Panc1 (cell line): ENCODE results near the gene DNAI2. TPM values are rescaled to one million over a fixed set of nuclear protein-coding genes. Genes with fewer than 3 reads are reported as not detected.

Source experiments
- ATAC-seq: fragments of 200-7000 bp; cut with Tn5 transposase; 2 replicates; pipeline ENCODE4 v1.9.1; 2020; ENCODE audit warnings: mild to moderate bottlenecking, moderate library complexity
- BruUV-seq: library from RNA; stranded (reverse); fragments of 400-500 nt; replicated peaks from 2 replicates; lab custom pipeline; 2021; lab: Mats Ljungman, UMichigan
- CTCF ChIA-PET: fragments of 300-600 bp; sonication (Branson Sonifier 250); formaldehyde crosslinking; loops from one replicate; lab custom pipeline; 2022; ENCODE audit warnings: antibody characterized with exemption; lab: Charles Lee
- POLR2A ChIA-PET: fragments of 300-600 bp; sonication (Branson Sonifier 250); formaldehyde crosslinking; loops from one replicate; lab custom pipeline; 2022; ENCODE audit warnings: antibody characterized with exemption; lab: Charles Lee
- DNase-seq: peaks from one replicate; pipeline ENCODE4 v3.0.0-alpha.2; 2010; ENCODE audit warnings: low read depth, low spot score
- H3K27ac ChIP-seq: 2 replicates; pipeline ENCODE4 v1.5.1; 2011; ENCODE audit warnings: mild to moderate bottlenecking, low read length, inconsistent platforms
- H3K27me3 ChIP-seq: fragments of 200-500 bp; sonication (Bioruptor generic); 2 replicates; pipeline ENCODE4 v1.6.0; 2014; ENCODE audit warnings: low read length, inconsistent platforms; ENCODE audit not compliant: control insufficient read depth, insufficient read depth
- H3K36me3 ChIP-seq: fragments of 200-500 bp; sonication (Bioruptor generic); 2 replicates; pipeline ENCODE4 v1.5.1; 2014; ENCODE audit warnings: inconsistent platforms, mild to moderate bottlenecking, low read length, moderate library complexity; ENCODE audit not compliant: control insufficient read depth, insufficient read depth
- H3K4me1 ChIP-seq: 2 replicates; pipeline ENCODE4 v1.5.1; 2011; ENCODE audit warnings: inconsistent platforms, mild to moderate bottlenecking, low read length, moderate library complexity; ENCODE audit not compliant: control insufficient read depth, insufficient read depth
- H3K4me3 ChIP-seq, 2 experiments: 2 replicates each; pipeline ENCODE4 v1.5.1; 2011 to 2012; ENCODE audit warnings: low read depth in 2 of 2, low read length in 2 of 2, mild to moderate bottlenecking in 2 of 2, inconsistent platforms in 1 of 2, moderate library complexity in 1 of 2
- H3K9me3 ChIP-seq: fragments of 200-500 bp; sonication (Bioruptor generic); 2 replicates; pipeline ENCODE4 v1.5.1; 2014; ENCODE audit warnings: low read depth, mild to moderate bottlenecking, inconsistent platforms, low read length, moderate library complexity; ENCODE audit not compliant: control insufficient read depth, insufficient read depth
- CTCF ChIP-seq: fragments of 450-650 bp; IDR thresholded peaks from 2 replicates; pipeline ENCODE4 v1.5.1; 2017; ENCODE audit warnings: mild to moderate bottlenecking
- POLR2AphosphoS5 ChIP-seq: IDR thresholded peaks from 2 replicates; pipeline ENCODE4 v1.6.1; 2012; ENCODE audit warnings: mild to moderate bottlenecking, low read depth, low read length, moderate library complexity
- SIN3A ChIP-seq: IDR thresholded peaks from 2 replicates; pipeline ENCODE4 v1.6.1; 2012; ENCODE audit warnings: low read depth, mild to moderate bottlenecking, low read length, moderate library complexity, borderline replicate concordance; ENCODE audit not compliant: insufficient read depth
- TCF7L2 ChIP-seq: IDR thresholded peaks from 2 replicates; pipeline ENCODE4 v1.6.1; 2011; ENCODE audit warnings: mild to moderate bottlenecking, low read depth, low read length, inconsistent platforms
- in situ Hi-C: cut with HindIII; loops from 2 replicates; pipeline ENCODE4 v1.10.0; 2016; ENCODE audit warnings: low sequenced_read_pairs, low pct_unique_long_range_greater_than_20kb
- intact Hi-C: fragments of 100-400 bp; cut with micrococcal nuclease; formaldehyde crosslinking; loops from one replicate; pipeline ENCODE4 v1.10.0; 2022; ENCODE audit not compliant: unreplicated experiment
- total RNA-seq: library from RNA; stranded (reverse); gene quantifications from one replicate; pipeline ENCODE4 v1.2.1, GENCODE V29; 2021; ENCODE audit not compliant: unreplicated experiment
- TF ChIP-seq, protein P1 (sequence below), 2 experiments: IDR thresholded peaks; 2 replicates each; pipeline ENCODE4 v1.6.1; 2011 to 2012; ENCODE audit warnings: low read depth in 2 of 2, control low read depth in 1 of 2, low read length in 1 of 2, mild to moderate bottlenecking in 1 of 2, moderate library complexity in 1 of 2; ENCODE audit not compliant: insufficient read depth in 1 of 2

DNAI2 gene
- total RNA-seq, 1 experiment from 2014 or later, result not detected

GRCh38 chr17:74283371-74283673 is 9.3 kb downstream of the DNAI2 start:
- POLR2A ChIA-PET, result interaction anchor here (0.6 kb wide), 1 partner anchor 336 kb away, joined by 6 read pairs; no protein-coding TSS in a partner anchor
- BruUV-seq, result no TSS peak
- in situ Hi-C loops (no loop called here), intact Hi-C loops (no loop called here)
- Histone ChIP-seq H3K36me3 (no peaks in the 10 kb centered on the region), H3K4me3 (no peak overlapping the region), H3K4me1 (no peaks in the 10 kb centered on the region; the same call in 1 of the 2 replicates), H3K27ac (no peak overlapping the region), H3K9me3 (no peaks in the 10 kb centered on the region), H3K27me3 (no peaks in the 10 kb centered on the region)
- ATAC-seq, result no peak
- TF ChIP-seq, protein P1, sequence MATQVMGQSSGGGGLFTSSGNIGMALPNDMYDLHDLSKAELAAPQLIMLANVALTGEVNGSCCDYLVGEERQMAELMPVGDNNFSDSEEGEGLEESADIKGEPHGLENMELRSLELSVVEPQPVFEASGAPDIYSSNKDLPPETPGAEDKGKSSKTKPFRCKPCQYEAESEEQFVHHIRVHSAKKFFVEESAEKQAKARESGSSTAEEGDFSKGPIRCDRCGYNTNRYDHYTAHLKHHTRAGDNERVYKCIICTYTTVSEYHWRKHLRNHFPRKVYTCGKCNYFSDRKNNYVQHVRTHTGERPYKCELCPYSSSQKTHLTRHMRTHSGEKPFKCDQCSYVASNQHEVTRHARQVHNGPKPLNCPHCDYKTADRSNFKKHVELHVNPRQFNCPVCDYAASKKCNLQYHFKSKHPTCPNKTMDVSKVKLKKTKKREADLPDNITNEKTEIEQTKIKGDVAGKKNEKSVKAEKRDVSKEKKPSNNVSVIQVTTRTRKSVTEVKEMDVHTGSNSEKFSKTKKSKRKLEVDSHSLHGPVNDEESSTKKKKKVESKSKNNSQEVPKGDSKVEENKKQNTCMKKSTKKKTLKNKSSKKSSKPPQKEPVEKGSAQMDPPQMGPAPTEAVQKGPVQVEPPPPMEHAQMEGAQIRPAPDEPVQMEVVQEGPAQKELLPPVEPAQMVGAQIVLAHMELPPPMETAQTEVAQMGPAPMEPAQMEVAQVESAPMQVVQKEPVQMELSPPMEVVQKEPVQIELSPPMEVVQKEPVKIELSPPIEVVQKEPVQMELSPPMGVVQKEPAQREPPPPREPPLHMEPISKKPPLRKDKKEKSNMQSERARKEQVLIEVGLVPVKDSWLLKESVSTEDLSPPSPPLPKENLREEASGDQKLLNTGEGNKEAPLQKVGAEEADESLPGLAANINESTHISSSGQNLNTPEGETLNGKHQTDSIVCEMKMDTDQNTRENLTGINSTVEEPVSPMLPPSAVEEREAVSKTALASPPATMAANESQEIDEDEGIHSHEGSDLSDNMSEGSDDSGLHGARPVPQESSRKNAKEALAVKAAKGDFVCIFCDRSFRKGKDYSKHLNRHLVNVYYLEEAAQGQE (IDR thresholded peaks at IDR 0.05; ENCODE audit: insufficient read depth in 1 of 2, low read depth in 2 of 2, low read length in 1 of 2), result no peak
- TF ChIP-seq CTCF (no peak), POLR2AphosphoS5 (no peak), TCF7L2 (no peak), SIN3A (no peak)
- CTCF ChIA-PET, result interaction anchor here (0.7 kb wide), 2 partner anchors 52 to 247 kb away, joined by 8 to 13 read pairs; no protein-coding TSS in a partner anchor
- DNase-seq, result no peak

DNA sequence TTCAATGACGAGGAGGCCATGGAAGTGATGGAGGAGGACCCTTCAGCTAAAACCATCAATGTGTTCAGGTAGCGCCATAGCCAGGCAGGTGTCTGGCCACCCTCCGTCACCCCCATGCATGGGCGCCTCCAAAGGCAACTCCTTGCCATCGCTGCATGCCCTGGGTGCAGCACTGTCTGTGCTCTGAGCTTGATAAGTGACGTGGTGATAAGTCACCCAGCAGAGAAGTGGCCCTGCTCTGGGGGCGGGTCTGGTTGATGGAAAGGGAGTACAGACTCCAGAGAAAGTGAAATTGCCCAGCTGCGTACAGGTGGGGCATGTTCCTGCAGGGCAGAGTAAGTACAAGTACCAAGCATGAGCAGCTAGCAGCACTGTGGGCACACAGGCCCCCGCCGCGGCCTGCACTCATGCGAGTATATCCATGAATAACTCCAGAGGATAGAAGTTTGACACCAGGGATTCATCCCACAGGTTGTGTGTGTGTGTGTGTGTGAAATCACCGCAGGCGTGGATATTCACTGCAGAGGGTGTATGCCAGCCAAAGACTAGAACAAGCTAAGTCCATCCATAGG is 13.1 kb downstream of the DNAI2 start:
- no peak overlapping the region for H3K27ac ChIP-seq
- TF ChIP-seq SIN3A (no peak), TCF7L2 (no peak), CTCF (no peak), POLR2AphosphoS5 (no peak)
- TF ChIP-seq, protein P1 (IDR thresholded peaks at IDR 0.05; ENCODE audit: insufficient read depth in 1 of 2, low read depth in 2 of 2, low read length in 1 of 2), result no peak
- no peaks in the 10 kb centered on the region for H3K9me3 ChIP-seq
- no peaks in the 10 kb centered on the region; the same call in 1 of the 2 replicates for H3K4me1 ChIP-seq
- no peak overlapping the region for H3K4me3 ChIP-seq
- intact Hi-C loops, result no loop called here
- ChIA-PET POLR2A (no interaction called here), CTCF (no interaction called here)
- no peaks in the 10 kb centered on the region for H3K27me3 ChIP-seq
- in situ Hi-C loops, result no loop called here
- H3K36me3 ChIP-seq, result no peaks in the 10 kb centered on the region
- ATAC-seq, result no peak
- BruUV-seq, result no TSS peak
- DNase-seq, result no peak
